ENCODE data around the gene IGFBPL1.

The IGFBPL1 gene

GRCh38 chr9:38356851-38357250, 67.4 kb downstream of the IGFBPL1 start:
- DNase-seq (ENCODE audit: low read depth in 2 of 2) = no peak

All from stimulated activated CD8-positive, alpha-beta memory T cell treated with anti-CD3 and anti-CD28 coated beads, Interleukin-15, amount 100 ng/mL, for 48 hours (primary cell).